ENCODE measurements around the gene MMADHC. TPM values are rescaled to one million over a fixed set of nuclear protein-coding genes. Genes with fewer than 3 reads are reported as not detected.

Gene MMADHC
- polyA plus RNA-seq, 2 of the 4 experiments (the other 2 are of a cell fraction) = 103 to 180 TPM

- no peak overlapping the region for H3K27ac ChIP-seq
- H3K4me1 ChIP-seq = no peaks in the 10 kb centered on the region
- no peak overlapping the region for H3K4me2 ChIP-seq
- WGBS (ENCODE audit: missing lambda C conversion rate) = 20% methylated on average over 2 of the region's 2 CpGs
- ATAC-seq (no peak), DNase-seq (ENCODE audit: low read depth in 1 of 2, low spot score in 1 of 2) (no peak), FAIRE-seq (no peak)
- ChIA-PET POLR2A (no interaction called here), CTCF (interaction anchor here (1.8 kb wide), 1 partner anchor 536 kb away, joined by 4 read pairs; no protein-coding TSS in a partner anchor)
- 0 out of 3 replicates have a peak, but pooled peaks cover 3% of the 10 kb centered on the region for H3K9me3 ChIP-seq
- no peak for TF ChIP-seq GATA3 (IDR thresholded peaks at IDR 0.05; ENCODE audit: borderline replicate concordance)
- TF ChIP-seq JUNB (IDR thresholded peaks at IDR 0.05) = no peak
- no peak for TF ChIP-seq ESRRA (IDR thresholded peaks at IDR 0.05; ENCODE audit: borderline replicate concordance, low read length)
- no peak for TF ChIP-seq SREBF2 (IDR thresholded peaks at IDR 0.05)
- TF ChIP-seq ZNF302 (CRISPR knock-in tag; IDR thresholded peaks at IDR 0.05) = no peak
- no peak for TF ChIP-seq RNF2 (IDR thresholded peaks at IDR 0.05; ENCODE audit: borderline replicate concordance, low read depth)
- TF ChIP-seq EHMT2 (IDR thresholded peaks at IDR 0.05; ENCODE audit: low read depth) = no peak
- TF ChIP-seq FOXS1 (CRISPR knock-in tag; IDR thresholded peaks at IDR 0.05) = no peak
- no peak for TF ChIP-seq FOSL2 (IDR thresholded peaks at IDR 0.05)
- no peak for TF ChIP-seq FOSL2 (CRISPR knock-in tag; IDR thresholded peaks at IDR 0.05)
- TF ChIP-seq ELK1 (IDR thresholded peaks at IDR 0.05; ENCODE audit: low read depth, low read length) = no peak
- no peak for TF ChIP-seq TFCP2L1 (CRISPR knock-in tag; IDR thresholded peaks at IDR 0.05)
- TF ChIP-seq HOXA7 (CRISPR knock-in tag; IDR thresholded peaks at IDR 0.05) = no peak
- TF ChIP-seq KDM1A (IDR thresholded peaks at IDR 0.05; ENCODE audit: low read depth) = no peak
- no peak for TF ChIP-seq PHF8 (IDR thresholded peaks at IDR 0.05; ENCODE audit: borderline replicate concordance, low read depth)
- no peak for TF ChIP-seq NR3C1 (IDR thresholded peaks at IDR 0.05)
- TF ChIP-seq JUN (IDR thresholded peaks at IDR 0.05) = no peak
- no peak for TF ChIP-seq TP53 (CRISPR knock-in tag; IDR thresholded peaks at IDR 0.05)
- no peak for TF ChIP-seq RAD21 (conservative IDR thresholded peaks at IDR 0.05 in 1 of 2, IDR thresholded peaks at IDR 0.05 in 1 of 2)
- no peak for TF ChIP-seq USF2 (IDR thresholded peaks at IDR 0.05)
- TF ChIP-seq CBX2 (IDR thresholded peaks at IDR 0.05; ENCODE audit: borderline replicate concordance, low read depth) = no peak
- H3K4me3 ChIP-seq = no peak overlapping the region
These were observed 34.7 kb downstream of the MMADHC start for GRCh38 chr2:149552830-149553229.

GRCh38 chr2:149552226-149552625, 35.3 kb downstream of the MMADHC start:
- 0 out of 3 replicates have a peak, but pooled peaks cover 3% of the 10 kb centered on the region for H3K9me3 ChIP-seq
- H3K27ac ChIP-seq = no peak overlapping the region
- TF ChIP-seq MAX (IDR thresholded peaks at IDR 0.05) (no peak), TFCP2L1 (CRISPR knock-in tag; IDR thresholded peaks at IDR 0.05) (no peak), PHF8 (IDR thresholded peaks at IDR 0.05; ENCODE audit: borderline replicate concordance, low read depth) (no peak), ESRRA (IDR thresholded peaks at IDR 0.05; ENCODE audit: borderline replicate concordance, low read length) (no peak), PBX3 (IDR thresholded peaks at IDR 0.05) (no peak), NPAS2 (CRISPR knock-in tag; IDR thresholded peaks at IDR 0.05; ENCODE audit: borderline replicate concordance) (no peak), CHD4 (IDR thresholded peaks at IDR 0.05; ENCODE audit: borderline replicate concordance) (no peak)
- ATAC-seq = no peak
- ChIA-PET POLR2A (no interaction called here), CTCF (no interaction called here)
- no peak overlapping the region for H3K4me2 ChIP-seq
- no peaks in the 10 kb centered on the region for H3K4me1 ChIP-seq
- WGBS (ENCODE audit: missing lambda C conversion rate) = 73% methylated on average over 4 of the region's 4 CpGs
- no peak for DNase-seq (ENCODE audit: low read depth in 1 of 2, low spot score in 1 of 2)
- FAIRE-seq = no peak
- H3K4me3 ChIP-seq = no peak overlapping the region
